NCI-H524 (cell line): ENCODE measurements around the gene ANKRD63.
A peak's percentile ranks its signal among the peaks of the same experiment; 100 is the strongest.

ENCODE experiments used
- DNase-seq, 2 experiments: peaks; one replicate each; lab custom pipeline; 2025; lab: John Stamatoyannopoulos, UW

ANKRD63 gene

DNA sequence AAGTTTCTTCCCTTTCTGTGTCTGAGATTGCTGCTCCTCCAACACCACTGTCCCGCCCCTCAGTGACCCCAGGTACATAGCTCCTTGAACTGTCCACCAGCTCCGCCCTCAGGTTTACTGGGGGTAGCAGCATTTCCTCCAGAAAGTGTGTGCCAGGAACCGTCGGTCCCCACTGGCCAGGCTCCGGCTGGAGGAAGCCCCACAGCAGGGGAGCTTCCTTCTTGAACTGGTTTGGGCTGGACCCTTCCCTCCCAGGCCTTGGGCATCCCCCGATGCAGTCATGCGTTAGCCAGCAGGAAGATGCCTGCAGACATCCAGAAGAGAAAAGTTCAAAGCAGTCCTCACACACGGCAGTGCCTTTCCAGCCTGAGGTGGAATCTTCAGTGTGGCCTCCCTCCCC, 24.3 kb downstream of the ANKRD63 start:
- DNase-seq: no peak

DNA sequence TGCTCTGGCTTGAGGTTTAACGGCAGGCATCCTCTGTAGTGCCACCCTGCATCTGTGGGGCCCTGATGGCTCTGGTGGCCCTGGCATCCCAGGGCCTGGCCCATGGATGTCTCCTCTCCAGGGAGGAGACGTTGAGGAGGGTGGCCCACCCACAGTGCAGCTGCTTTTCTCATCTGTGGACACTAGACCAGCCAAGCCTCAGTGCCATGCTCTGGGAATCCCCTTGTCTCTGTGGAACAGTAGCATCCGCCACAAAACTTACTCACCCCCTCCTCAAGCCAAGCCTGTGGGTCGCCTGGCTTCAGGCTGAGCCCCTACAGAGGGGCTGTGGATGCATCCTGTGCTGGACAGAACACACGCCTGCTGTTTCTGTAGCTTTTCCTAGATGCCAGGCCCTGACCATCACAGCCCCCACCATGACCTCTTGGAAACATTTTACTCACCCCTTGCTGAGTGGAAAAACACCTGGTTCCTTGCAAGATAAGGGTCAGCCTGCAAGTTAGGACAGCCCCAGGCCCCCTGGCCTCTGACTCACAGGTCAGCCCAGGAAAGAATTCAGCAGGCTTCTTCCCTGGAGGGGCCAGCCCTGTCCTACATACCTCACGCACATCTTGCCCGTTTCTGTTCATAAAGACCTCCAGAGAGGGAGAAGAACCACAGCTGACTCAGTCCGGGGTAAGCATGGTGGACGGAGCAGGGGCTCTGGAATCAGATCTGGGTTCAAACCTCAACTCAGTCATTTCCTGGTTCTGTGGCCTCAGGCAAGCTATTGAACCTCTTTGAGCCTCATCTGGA, 25.0 kb downstream of the ANKRD63 start:
- no peak for DNase-seq

DNA sequence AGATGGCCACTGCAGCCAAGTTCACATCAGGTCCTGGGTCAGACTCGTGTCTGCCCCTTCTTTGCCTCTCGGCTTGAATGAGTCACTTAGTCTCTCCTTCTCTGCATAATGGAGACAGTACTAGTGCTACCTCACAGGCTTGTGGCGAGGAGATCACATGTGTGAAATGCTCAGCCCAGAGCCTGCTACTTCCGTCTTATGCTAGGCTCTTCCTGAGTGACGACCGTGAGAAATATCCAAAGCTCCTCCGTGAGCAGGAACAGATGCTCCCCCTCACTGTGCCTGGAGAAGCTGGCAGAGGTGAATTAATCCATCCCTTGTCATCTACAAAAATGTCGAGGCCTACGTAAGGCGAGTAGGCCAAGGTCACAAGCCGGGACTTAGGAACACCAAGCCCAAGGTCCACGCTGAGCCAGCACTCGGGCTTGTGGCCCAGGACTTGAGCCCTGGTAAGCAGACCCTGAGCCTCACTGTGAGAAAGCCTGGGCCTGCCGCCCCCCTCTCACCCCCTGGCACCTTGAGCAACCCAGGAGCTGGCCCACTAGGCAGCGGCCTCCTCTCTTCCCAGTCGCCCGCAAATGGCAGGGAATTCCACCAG, 26.1 kb downstream of the ANKRD63 start:
- DNase-seq: peak; percentile 62 to 63

DNA sequence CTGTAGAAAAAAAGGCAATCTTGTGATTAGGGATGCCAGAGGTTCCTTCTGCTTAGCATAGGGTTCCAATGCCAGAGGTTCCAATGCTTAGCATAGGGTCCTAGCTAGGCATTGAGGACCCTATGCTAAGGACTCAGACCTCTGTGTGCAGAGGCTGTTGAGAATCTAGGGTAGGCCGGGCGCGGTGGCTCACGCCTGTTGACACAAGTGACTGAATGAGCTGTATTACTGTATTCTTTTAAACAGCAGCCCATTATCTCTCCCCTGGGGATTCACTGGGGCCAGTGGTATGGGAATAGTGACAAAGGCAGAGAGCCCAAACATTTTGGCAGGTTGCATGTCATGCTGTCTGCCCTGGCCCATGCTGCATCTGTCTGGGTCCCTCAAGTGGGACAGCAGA, 27.8 kb downstream of the ANKRD63 start:
- DNase-seq: peak; percentile 46 to 83

DNA sequence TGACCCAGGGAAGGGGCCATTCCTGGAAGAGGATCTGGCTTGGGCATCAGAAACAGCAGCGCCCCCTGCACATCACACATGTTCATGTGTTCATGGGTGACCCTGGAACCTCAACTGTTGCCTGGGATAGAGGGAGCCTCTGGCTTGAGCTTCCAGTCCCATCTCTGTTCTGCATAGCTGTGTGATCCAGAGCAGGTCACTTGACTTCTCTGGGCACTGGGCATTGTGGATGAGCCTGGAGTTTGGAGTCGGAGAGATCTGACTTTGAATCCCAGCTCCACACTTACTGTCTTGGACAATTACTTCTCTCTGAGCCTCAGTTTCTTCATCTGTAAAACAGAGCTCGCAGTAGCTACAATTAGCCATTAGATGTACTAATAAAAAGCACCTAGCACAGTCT, 28.4 kb downstream of the ANKRD63 start:
- no peak for DNase-seq

DNA sequence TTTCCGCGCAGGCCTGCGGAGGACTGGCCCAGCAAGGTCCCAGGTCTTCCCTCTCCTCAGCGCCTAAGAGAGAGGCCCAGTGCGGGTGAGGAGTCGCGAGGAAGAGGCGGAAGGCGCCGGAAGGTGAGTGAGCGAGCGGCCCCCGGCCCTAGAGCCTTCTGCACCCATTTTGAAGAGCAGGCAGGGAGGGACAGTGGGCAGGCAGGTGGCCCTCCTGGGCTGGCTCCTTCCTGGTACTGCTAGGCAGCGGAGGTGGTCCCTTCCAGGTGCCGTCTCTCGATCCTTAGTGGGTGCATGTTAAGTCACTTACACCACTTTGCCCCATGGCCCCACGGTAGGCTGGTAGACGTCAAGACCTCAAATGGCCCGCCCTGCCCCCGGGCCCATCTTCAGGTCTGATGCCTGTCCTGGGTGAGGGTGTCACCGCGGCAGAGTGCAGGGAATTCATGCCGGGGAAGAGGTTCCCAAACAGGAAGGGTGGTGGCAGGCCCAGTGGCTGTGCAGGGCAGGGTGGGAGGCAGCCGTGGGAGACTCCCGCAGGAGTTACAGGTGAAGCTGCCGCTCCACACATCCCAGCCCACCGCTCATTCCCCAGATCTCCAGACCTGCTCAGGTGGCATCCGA, 29.6 kb downstream of the ANKRD63 start:
- DNase-seq: no peak

DNA sequence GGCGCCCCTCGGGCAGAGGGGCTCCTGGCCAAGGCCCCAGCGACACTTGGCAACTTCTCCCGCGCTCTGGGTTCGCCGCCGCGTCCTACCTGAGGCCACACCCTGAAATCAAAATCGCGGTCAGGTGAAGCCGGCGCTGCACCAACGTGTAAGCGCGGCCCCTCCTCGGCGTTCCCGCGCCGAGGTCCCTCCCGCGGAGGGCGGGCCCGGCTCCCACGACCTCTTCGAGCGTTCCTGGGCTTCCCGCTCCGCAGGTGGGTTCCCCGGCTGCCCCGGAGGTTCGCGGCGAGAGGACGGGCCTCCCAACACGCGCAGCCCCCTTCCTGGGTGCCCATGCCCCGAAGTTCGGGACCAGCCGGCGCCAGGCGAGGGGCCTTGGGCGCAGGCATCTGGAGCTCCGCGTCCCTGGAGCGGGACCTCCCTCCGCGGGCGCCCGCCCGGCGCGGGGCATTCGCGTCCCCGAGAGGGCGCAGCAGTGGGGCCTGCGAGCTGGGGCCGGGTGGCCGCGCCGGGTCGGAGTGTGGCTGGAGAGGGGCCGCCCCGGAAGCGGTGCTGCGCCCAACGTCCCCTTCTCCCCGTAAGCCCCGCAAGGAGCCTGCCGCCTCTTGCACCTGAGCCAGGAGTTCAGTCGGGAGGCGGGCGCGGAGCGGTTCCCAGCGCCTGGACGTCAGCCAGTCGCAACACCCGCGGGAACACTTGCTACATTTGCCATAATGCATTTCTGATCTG, 30.3 kb downstream of the ANKRD63 start:
- DNase-seq: peak in 1 of 2 experiments; percentile 34

DNA sequence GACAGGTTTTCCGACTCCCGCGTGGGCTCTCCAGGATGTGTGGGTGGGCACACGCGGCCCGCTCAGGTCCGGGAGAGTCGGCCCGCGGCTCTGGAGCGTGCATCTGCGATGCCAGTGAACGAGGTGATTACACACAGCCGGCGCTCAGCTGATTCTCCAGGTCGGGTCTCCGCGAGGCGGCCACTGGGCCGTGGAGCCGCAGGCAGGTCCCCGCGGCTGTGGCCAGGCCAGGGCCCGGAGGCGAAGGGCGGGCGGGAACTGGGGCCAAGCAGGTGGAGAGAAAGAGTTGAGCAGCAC, 30.8 kb downstream of the ANKRD63 start:
- no peak for DNase-seq

DNA sequence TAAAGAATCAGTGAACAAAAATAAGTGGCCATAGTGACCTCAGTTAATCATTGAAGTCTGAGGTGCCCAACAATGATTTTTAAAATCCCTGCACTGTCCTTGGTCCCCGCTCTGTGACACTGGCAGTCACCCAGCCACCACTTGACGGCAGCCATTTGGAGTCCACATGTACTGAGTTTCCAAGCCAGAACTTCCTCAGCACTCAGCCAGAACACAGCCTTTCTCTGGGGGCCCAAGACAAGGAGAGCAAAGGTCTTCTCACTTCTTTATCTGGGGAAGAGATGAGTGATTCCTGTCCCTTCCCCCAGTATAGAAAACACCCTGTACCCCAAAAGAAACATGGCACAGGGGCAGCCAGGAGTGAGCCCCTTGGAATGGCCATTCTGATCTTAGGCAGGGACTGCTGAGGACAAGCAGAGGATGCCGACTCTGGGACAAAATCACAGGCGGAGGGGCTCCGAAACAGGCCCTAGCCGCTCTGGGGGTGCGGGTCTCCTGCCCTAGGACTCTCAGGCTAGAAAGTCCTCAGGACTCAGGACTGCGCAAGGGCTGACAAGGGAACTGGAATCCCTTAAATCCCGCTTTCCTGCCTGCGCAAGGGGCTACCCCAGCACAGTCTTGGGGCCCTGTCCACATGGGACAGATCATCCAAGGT, 31.3 kb downstream of the ANKRD63 start:
- DNase-seq: no peak

DNA sequence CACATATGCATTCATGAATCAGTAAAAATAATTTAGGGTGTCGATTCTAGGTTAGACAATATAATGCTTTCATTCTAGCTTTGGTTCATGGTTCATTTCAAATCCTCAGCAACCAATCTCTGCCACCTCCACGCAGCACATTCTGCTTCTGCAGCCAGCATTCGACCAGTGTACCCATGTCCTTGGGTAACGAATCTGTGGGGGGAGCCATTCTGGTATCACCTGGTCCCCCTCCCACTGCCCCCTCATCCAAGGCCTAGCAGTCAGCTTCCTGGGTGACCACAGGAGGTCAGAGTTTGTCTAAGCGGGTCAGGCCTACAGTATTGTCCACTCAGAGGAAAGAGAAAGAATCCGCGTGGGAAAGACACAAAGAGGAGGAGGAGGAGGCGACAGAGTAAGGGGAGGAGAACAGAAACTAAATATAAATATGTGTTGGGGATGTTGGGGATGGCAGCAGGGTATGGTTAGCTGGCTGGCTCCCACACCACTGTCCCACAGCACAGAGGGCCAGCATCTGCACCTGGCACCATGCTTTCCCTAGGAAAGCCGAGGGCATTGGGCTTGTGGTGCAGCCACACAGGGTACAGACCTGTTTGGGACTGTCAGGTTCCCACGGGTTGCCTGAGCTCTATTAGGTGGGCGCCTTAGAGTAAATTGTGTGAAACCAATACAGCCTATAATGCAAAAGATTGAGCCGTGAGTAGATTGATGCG, 31.9 kb downstream of the ANKRD63 start:
- no peak for DNase-seq

DNA sequence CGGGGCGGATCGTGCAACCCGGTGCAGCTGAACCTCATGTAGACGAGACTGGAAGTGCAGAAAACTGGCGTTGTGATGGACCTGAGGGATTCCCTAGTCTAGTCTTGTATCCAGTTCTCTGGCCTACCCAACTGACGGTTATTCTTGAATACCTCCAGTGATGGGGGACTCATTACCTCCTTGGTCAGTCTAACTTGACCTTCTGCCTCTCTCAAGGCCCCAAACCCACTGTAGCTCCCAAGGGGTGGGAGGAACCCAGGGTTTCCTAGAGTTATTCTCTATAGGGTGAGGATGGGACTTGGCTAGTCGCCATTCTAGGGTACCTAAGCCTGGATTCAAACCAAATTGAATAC, 32.6 kb downstream of the ANKRD63 start:
- DNase-seq: no peak

DNA sequence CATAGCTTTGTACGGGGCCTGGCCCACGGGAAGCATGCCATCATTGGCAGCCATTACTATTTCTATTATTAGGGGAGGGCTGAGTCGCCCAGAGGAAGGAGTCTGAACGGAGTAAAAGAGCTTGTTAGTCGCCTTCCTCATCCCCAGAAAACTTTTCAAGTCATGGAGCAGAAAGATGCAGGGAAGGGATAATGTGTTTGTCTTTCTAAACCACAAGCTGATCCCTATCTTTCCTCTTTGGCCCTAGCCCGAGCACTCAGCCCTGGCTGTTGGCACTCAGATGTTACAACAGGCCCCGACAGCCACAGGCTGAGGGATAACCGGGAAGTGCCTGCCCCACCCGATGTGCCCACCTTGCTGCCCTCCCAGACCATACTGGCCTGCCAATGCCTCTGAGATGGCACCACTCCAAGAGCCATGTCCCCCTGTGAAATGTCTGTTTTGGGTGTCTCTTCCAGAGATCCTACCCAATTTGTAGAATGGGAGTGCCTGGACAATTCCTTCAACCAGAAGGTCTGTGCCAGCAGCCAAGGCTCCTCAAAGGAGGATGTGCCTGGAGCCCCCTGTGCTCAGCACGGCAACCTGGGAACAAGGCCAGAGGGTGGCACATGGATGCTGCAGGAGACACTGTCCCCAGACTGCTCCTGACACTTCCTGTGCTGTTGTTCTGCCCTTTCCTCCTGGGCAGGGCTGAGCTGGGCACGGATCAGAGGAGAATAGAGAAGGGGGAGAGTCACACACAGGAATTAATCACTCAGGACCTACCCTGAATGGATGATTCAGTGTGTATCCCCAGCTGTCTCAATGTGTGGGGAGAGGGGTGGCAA, 33.2 kb downstream of the ANKRD63 start:
- no peak for DNase-seq

DNA sequence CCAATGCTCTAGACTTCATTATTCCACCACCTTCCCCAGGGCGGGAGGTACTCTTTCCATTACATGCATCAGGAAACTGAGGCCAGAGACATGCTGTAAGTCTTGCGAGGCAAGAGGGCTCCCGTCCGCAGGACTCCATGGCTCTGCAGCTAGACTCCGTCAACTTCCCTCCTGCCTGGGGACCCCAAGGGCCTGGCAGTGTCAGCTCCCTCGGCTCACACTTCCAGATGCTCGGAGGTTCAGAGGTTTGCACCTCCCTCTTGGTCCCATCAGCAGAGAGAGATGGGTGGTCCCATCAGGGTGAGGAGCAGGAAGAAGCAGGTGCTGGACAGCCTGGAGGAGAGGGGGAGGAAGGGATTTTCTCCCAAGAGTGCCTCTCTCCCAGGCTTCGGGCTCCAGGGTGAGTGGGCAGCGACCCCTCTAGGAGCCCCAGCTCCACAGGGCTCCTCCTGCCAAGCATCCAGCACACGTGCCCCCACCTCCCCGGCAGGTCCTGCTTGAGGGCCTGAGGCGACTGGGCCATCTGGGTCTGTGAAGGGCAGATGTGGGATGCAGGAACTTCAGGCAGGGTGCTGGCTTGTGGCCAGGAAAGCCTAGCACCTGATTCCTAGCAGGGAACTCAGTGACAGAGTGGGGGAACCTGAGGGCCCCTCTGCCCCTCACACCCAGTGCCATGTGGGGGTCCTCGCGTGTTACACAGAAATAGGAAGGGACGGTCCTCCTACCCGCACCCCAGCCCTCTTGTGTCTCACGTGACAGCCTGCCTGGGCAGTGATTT, 34.7 kb downstream of the ANKRD63 start:
- DNase-seq: peak; percentile 73 to 89

DNA sequence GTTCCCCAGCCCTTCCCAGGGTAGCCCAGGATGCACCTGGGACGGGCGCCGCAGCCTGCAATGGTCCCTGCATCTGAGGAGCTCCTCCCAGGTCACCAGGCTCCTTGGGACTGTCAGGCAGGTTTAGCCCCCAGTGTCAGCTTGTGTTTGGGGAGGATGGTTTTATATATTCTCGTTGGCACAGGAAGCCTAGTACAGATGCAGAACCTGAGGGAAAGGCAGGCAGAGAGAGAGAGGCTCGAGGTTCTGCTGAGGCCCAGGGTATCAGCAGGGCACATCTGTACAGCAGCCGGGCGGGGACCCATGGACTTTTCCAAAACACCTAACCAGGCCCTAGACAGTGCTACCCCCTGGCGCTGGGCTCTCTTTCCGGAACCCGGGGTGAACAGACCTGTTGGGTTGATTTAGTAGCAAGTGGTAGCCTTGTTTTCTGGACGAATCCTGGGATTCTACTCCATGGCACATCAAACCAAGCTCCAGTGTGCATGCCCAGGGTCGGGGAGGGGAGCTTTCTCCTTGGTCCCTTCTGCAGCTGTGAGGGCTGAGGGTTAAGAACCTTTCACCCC, 35.4 kb downstream of the ANKRD63 start:
- no peak for DNase-seq

DNA sequence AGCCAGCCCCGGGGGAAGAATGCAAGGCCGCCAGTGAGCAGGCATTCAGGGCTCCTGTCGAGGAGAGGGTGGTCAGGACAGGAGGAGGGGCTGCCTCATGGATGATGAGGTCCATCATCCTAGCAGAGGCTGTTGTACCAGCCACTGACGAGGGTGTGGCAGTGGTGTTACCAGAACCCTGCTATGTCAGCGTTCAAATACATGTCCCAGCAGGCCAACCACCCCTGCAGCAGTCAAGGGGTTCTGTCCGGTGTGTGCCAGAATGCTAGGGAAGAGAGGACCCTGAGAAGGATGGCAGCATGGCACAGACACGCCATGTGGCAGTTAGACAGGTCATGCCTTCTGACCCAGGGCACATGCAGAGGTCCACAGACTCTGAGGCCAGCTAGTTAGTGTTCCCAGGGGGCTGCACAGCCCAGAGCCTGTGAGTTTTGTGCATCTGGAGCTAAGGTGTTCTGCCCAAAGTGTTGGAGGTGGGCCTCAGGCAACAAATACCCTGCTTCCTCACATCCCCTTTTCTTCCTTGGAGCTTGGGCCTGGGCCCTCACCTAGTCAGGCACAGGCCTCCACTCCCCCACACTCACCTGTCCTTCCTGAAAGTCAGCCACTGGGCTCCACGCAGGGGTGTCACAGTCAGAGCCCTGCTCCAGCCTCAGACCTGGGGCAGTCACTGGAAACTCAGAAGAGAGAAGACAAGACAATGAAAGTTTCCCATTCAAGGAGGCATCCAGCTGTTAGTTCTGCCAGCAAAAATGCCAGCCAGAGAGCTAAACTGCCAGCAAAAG, 36.2 kb downstream of the ANKRD63 start:
- no peak for DNase-seq

DNA sequence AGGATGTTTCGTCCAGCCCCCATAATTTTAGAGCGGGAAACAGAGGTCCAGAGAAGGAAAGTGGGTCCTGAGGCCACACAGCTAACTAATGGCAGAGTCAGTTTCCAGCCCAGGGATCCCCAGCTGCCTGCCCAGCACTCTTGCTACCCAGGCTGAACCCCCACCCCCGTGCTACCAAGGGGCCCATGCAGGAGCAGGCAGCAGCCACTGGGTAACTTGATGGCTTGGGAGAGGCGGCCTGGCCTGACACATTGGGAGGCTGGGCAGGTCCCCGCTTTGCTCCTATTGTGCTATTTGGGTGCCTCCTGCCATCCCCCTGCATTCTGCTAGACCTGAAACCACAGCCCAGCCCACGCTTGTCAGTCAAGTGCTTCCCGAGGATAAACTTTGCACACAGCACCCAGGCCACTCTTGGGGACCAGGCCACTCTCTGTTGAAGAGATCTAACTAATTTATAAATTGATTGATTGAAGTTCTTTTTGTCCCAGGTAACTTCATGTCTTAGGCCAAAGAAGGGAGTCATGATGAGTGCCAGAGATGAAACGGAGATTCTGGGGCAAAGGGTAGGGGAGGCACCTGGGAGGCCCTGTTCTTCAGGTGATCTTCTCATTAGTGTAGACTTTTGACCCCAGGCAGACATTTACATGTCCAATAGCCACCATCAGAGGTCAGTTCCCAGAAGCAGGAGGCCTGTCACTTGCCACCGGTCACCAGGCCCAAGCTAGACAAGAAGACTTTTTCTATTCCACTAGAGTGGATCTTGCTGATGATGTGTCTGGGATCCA, 37.0 kb downstream of the ANKRD63 start:
- no peak for DNase-seq

DNA sequence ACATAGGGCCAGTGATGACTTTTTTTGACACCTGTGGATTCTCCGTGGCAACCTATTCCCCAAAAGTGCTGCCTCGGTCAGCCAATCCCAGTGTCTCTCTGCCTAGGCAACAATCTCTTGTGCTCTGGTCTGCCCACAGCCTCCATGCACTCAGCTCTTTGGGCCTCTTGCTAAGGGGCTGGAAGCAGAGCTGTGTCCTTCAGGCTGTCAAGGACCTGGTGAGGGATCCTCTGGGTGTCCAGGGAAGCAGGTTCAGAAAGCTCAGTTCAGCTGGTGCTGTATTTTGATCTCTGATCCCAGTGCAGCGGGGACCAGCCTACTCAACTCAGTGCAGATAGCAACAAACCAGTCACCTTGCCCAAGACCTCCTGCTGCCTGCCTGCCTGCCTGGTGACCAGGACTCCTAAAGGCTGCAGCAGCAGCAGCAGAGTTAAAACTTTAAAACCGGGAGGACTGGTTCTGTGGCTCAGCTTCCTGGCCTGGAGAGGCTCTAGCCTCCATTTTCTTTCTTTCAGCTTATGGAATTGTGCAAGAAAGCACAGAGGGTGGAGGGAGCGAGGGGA, 37.8 kb downstream of the ANKRD63 start:
- DNase-seq: no peak
